Cardiac fibroblast (primary cell): ENCODE measurements around the gene GABRG3.

Source experiments
- DNase-seq, 2 donors: peaks; one replicate each; pipeline versions ENCODE4 v3.0.0 to v3.0.0-alpha.2; 2010; ENCODE audit warnings: low read depth in 2 of 2
- H3K4me3 ChIP-seq, 2 donors: replicated peaks in 1 of 2; 1 replicate in 1 of 2; 2 replicates in 1 of 2; pipeline ENCODE4 v1.5.1; 2011; ENCODE audit warnings: low read depth in 2 of 2, low read length in 2 of 2, mild to moderate bottlenecking in 2 of 2, moderate library complexity in 1 of 2
- CTCF ChIP-seq: IDR thresholded peaks from one replicate; pipeline ENCODE4 v1.5.1; 2011; ENCODE audit warnings: low read depth, mild to moderate bottlenecking, low read length, inconsistent platforms

The GABRG3 gene

DNA sequence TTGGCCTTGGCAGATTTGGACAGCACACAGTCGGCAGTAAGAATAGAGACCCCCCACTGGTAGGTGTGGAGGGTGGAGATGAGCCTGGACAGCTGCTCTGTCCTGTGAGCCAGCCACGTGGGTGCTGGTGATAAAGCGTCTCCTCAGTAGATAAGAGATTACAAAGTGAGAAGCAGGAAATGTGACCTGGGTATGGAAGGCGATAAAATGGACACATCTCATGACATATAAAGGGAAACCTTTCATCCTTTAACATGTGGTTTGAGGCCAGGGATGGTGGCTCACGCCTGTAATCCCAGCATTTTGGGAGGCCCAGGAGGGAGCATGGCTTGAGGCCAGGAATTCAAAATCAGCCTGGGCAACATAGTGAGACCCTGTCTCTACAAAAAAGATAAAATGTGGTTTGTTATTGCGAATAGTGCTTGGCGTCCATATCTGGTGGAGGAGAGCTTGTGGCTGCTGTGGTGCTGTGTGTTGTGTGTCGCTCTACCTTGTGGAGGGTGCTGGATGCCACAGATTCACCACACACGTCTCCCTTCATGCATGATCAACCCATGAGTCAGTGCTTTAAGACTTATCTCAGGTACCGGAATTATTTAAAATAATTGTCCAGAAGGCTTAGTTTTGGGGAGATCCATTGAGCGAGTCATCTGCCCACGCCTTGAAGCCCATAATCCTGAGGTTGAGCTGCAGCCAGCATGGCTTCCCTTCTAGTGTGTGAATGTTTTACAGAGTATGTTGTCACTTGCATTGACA, 157.0 kb downstream of the GABRG3 start:
- no peak for DNase-seq
- H3K4me3 ChIP-seq: no peak overlapping the region
- TF ChIP-seq CTCF: no peak

DNA sequence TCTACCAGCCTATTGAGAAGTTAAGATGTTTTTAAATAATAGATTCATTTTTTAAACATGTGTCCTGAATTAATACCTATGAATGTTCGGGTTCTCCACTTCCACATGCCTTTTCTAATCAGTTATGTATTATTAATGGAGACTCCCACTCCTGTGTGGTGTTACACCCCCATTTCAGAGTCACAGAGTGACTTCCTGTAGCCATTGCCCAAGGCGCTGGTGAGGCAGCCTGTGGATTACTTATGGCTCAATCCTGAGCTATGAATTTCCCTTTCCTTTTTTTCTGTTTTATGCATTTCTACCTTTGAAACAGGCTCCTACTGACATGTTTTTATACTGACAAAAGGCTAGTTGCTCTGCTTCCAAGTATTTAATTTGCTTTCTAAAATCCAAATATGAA, 162.3 kb downstream of the GABRG3 start:
- DNase-seq: no peak
- H3K4me3 ChIP-seq: no peak overlapping the region
- TF ChIP-seq CTCF: no peak

GRCh38 chr15:27134481-27134880, 163.5 kb downstream of the GABRG3 start:
- TF ChIP-seq CTCF: no peak
- H3K4me3 ChIP-seq: no peak overlapping the region
- no peak for DNase-seq

DNA sequence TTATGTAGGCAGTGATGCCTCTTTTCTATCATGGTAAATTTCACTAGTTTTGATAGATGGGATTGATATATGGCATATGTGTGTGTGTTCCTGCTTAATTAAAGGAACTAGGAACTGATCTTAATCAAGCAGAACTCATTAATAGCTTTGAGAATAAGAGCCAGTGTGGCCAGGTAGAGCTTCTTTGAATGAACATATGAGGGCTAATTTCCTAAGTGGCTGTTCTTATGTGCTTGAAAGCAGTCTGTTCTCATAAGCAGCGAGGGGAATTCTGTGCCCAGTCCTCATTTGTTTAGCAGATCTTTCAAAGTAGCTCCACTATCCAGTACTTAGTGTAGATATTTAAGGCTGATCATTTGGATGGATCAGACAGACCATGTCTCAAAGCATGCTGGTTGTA, 164.2 kb downstream of the GABRG3 start:
- H3K4me3 ChIP-seq: no peak overlapping the region
- TF ChIP-seq CTCF: no peak
- DNase-seq: no peak

- H3K4me3 ChIP-seq: no peak overlapping the region
Observed at GRCh38 chr15:27137127-27137526, 166.1 kb downstream of the GABRG3 start.

GRCh38 chr15:27165590-27165989, 194.6 kb downstream of the GABRG3 start:
- no peak for TF ChIP-seq CTCF
- DNase-seq: no peak
- no peak overlapping the region for H3K4me3 ChIP-seq

More at GRCh38 chr15:27137127-27137526, 166.1 kb downstream of the GABRG3 start:
- no peak for TF ChIP-seq CTCF
- no peak for DNase-seq

- TF ChIP-seq CTCF: no peak
- H3K4me3 ChIP-seq: no peak overlapping the region
- DNase-seq: no peak
Observed at GRCh38 chr15:27166917-27167316, 195.9 kb downstream of the GABRG3 start.
